WERI-Rb-1 (cell line): ENCODE data around the gene SFMBT1.

ENCODE experiments used
- DNase-seq: peaks from one replicate; pipeline ENCODE4 v3.0.0-alpha.2; 2020
- H3K27ac ChIP-seq: fragments of 250-450 bp; sonication (Bioruptor Pico); 2 replicates; pipeline ENCODE4 v1.5.1; 2020; ENCODE audit warnings: mild to moderate bottlenecking, moderate library complexity
- H3K27me3 ChIP-seq: fragments of 250-450 bp; sonication (Bioruptor Pico); 2 replicates; pipeline ENCODE4 v1.5.1; 2021; ENCODE audit warnings: mild to moderate bottlenecking, low read depth, moderate library complexity; ENCODE audit not compliant: insufficient read depth, severe bottlenecking
- H3K36me3 ChIP-seq: fragments of 250-450 bp; sonication (Bioruptor Pico); 2 replicates; pipeline ENCODE4 v1.5.1; 2020; ENCODE audit warnings: mild to moderate bottlenecking, moderate library complexity
- H3K4me3 ChIP-seq: 2 replicates; pipeline ENCODE4 v1.5.1; 2011; ENCODE audit warnings: low read depth, mild to moderate bottlenecking, control low read depth, low read length
- H3K9me3 ChIP-seq: fragments of 250-450 bp; sonication (Bioruptor Pico); 2 replicates; pipeline ENCODE4 v1.5.1; 2021; ENCODE audit warnings: mild to moderate bottlenecking, moderate library complexity; ENCODE audit not compliant: severe bottlenecking
- TF ChIP-seq, protein P1 (sequence below): IDR thresholded peaks from 2 replicates; pipeline ENCODE4 v1.5.1; 2011; ENCODE audit warnings: low read depth, mild to moderate bottlenecking, control low read depth, inconsistent platforms, low read length

The SFMBT1 gene

DNA sequence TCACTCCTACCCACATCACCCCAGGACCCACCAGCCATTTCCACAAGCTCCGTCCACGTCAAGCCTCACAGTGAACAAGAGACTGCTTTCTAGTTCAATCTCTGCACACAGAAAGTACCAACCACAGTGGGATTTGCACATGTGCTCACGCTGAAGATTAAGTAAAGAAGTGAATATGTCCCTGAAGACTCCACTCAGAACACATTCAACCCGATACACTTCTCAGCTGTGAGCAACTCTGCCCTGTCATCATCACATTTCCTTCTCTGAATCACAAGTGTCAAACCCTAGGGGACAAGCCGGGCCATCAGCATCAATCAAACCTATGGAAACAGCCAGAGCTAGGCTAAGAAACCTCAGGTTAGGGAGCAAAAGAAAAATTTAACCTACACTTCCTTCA lies 150.5 kb downstream of the SFMBT1 start:
- no peaks in the 10 kb centered on the region for H3K27me3 ChIP-seq
- H3K9me3 ChIP-seq = no peaks in the 10 kb centered on the region
- H3K4me3 ChIP-seq = no peak overlapping the region
- H3K36me3 ChIP-seq = peaks cover 5% of the 10 kb centered on the region; the same call in 1 of the 2 replicates
- no peak overlapping the region for H3K27ac ChIP-seq
- no peak for DNase-seq
- TF ChIP-seq, protein P1, sequence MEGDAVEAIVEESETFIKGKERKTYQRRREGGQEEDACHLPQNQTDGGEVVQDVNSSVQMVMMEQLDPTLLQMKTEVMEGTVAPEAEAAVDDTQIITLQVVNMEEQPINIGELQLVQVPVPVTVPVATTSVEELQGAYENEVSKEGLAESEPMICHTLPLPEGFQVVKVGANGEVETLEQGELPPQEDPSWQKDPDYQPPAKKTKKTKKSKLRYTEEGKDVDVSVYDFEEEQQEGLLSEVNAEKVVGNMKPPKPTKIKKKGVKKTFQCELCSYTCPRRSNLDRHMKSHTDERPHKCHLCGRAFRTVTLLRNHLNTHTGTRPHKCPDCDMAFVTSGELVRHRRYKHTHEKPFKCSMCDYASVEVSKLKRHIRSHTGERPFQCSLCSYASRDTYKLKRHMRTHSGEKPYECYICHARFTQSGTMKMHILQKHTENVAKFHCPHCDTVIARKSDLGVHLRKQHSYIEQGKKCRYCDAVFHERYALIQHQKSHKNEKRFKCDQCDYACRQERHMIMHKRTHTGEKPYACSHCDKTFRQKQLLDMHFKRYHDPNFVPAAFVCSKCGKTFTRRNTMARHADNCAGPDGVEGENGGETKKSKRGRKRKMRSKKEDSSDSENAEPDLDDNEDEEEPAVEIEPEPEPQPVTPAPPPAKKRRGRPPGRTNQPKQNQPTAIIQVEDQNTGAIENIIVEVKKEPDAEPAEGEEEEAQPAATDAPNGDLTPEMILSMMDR = no peak

- H3K27ac ChIP-seq = no peak overlapping the region
- H3K36me3 ChIP-seq = peaks cover 5% of the 10 kb centered on the region; the same call in 1 of the 2 replicates
- no peak overlapping the region for H3K4me3 ChIP-seq
- no peaks in the 10 kb centered on the region for H3K9me3 ChIP-seq
- no peak for DNase-seq
- TF ChIP-seq, protein P1 = no peak
- H3K27me3 ChIP-seq = no peaks in the 10 kb centered on the region
Observed at GRCh38 chr3:52894756-52895155, 151.1 kb downstream of the SFMBT1 start.

GRCh38 chr3:52893723-52894122 lies 152.2 kb downstream of the SFMBT1 start:
- Histone ChIP-seq H3K27ac (no peak overlapping the region), H3K27me3 (no peaks in the 10 kb centered on the region), H3K36me3 (peaks cover 5% of the 10 kb centered on the region; the same call in 1 of the 2 replicates), H3K4me3 (no peak overlapping the region), H3K9me3 (no peaks in the 10 kb centered on the region)
- TF ChIP-seq, protein P1 = no peak
- no peak for DNase-seq

- Histone ChIP-seq H3K4me3 (no peak overlapping the region), H3K36me3 (peaks cover 5% of the 10 kb centered on the region; the same call in 1 of the 2 replicates), H3K27me3 (no peaks in the 10 kb centered on the region), H3K27ac (no peak overlapping the region), H3K9me3 (no peaks in the 10 kb centered on the region)
- TF ChIP-seq, protein P1 = no peak
- no peak for DNase-seq
Observed at GRCh38 chr3:52892625-52893311, 153.1 kb downstream of the SFMBT1 start.

DNA sequence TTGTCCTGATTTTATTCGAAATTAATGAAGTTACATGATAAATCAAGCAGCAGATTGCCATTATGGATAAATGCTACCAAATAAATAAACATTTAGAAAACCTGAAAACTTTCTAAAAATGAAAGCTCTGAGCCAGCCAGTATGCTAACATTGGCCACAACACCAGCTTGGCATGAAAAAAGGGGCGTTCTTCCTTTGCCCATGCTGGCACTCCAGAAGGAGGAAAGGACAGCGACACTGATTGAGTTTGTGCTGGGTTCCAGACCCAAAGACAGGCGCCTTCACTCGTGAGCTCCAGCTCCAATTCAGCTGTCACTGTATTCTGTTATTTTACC lies 153.6 kb downstream of the SFMBT1 start:
- Histone ChIP-seq H3K27me3 (no peaks in the 10 kb centered on the region), H3K27ac (no peak overlapping the region), H3K4me3 (no peak overlapping the region), H3K36me3 (peaks cover 5% of the 10 kb centered on the region; the same call in 1 of the 2 replicates), H3K9me3 (no peaks in the 10 kb centered on the region)
- DNase-seq = no peak
- TF ChIP-seq, protein P1 = no peak

DNA sequence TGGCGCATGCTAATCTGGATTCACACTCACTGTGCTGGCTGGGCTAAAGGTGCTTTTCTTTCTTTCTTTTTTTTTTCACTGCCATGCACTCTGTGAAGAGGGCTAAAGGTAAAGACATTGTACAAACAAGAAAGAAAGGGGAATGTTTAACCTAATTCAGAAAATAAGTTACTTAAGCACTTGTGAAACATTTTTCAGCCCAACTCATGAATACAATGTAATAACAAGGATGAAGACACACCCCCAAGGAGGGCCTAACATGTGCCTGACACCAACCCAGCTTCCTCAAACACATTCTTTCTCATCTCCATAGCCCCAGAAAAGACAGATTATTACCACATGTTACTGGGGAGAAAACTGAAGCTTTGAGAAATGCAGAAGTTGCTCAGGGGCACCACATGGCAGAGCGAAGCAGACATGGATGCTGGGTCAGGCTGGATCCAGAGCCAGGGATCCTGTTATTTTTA lies 154.2 kb downstream of the SFMBT1 start:
- Histone ChIP-seq H3K27ac (no peak overlapping the region), H3K4me3 (no peak overlapping the region), H3K9me3 (no peaks in the 10 kb centered on the region), H3K36me3 (peaks cover 5% of the 10 kb centered on the region; the same call in 1 of the 2 replicates), H3K27me3 (no peaks in the 10 kb centered on the region)
- TF ChIP-seq, protein P1 = no peak
- DNase-seq = no peak
